Heart left ventricle (tissue), 13 donors: ENCODE results near the gene NECTIN1.

Experiments
- POLR2A ChIP-seq, 2 donors: fragments of 450-650 bp; IDR thresholded peaks; one replicate each; pipeline ENCODE4 v1.6.1; 2017; ENCODE audit warnings: antibody characterized with exemption in 2 of 2, mild to moderate bottlenecking in 2 of 2, moderate library complexity in 2 of 2
- TF ChIP-seq, protein P1 (sequence below), 12 donors: fragments of 200-600 bp; sonication (generic) in 4 of 12; IDR thresholded peaks; one replicate each; pipeline versions ENCODE4 v1.5.0 to v1.8.0; 2018 to 2022; ENCODE audit warnings: antibody characterized with exemption in 12 of 12, mild to moderate bottlenecking in 5 of 12
- donor health status: ischemic (EF 13 %, LVEDD 7.1; RV severe dilation, severe dysfunction).
- donor health status: DM: no; HTN: yes; CAD: no.
- donor health status: DM: no; HTN: no; CAD: no.
- donor health status: ischemic (EF 25% LVEDD 6.9; RV normal size, moderate dysfunction).
- donor health status: ischemic (EF 25% LVEDD 5.7; RV mildly dilated, moderate dysfunction).
- donor health status: ischemic (EF 35%, LVEDD 5.7; RV mildly dilated, moderate dysfunction).
- donor health status: nonischemic (EF 11% LVEDD 7.7; RV severe dilation, severe dysfunction).
- donor health status: DM: yes; HTN: yes; CAD: no.
- donor health status: PGD.
- donor health status: ischemic (EF 29% LVEDD 5.4; RV normal size, mild dysfunction).
- donor health status: nonischemic (EF 23%, LVEDD 6.1; RV moderate dilation, normal function).

DNA sequence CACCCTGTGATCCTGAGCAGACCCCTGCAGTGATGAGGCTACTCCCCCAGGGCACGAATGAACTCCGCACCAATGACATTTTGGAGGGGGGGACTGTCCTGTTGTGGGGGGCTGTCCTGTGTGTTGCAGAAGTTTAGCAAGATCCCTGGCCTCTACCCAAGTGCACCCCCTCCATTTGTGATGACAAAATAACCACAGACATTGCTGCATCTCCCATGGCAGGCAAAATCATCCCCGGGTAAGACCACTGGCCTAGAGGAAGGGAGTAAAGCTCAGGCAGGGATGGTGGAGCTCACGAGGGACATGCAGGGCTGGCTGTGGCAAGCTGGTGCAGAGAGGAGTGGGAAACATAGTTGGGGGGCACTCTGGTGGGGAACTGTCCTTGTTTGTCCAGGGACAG, 40.6 kb downstream of the NECTIN1 start:
- TF ChIP-seq, protein P1, sequence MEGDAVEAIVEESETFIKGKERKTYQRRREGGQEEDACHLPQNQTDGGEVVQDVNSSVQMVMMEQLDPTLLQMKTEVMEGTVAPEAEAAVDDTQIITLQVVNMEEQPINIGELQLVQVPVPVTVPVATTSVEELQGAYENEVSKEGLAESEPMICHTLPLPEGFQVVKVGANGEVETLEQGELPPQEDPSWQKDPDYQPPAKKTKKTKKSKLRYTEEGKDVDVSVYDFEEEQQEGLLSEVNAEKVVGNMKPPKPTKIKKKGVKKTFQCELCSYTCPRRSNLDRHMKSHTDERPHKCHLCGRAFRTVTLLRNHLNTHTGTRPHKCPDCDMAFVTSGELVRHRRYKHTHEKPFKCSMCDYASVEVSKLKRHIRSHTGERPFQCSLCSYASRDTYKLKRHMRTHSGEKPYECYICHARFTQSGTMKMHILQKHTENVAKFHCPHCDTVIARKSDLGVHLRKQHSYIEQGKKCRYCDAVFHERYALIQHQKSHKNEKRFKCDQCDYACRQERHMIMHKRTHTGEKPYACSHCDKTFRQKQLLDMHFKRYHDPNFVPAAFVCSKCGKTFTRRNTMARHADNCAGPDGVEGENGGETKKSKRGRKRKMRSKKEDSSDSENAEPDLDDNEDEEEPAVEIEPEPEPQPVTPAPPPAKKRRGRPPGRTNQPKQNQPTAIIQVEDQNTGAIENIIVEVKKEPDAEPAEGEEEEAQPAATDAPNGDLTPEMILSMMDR (IDR thresholded peaks at IDR 0.05), result no peak
- TF ChIP-seq POLR2A (IDR thresholded peaks at IDR 0.05), result no peak
